K562 (cell line): ENCODE measurements around the gene ARHGEF4. TPM values are rescaled to one million over a fixed set of nuclear protein-coding genes. Genes with fewer than 3 reads are reported as not detected.

Experiments used
- BRCA1 ChIP-seq, 2 experiments: fragments of 450-650 bp in 1 of 2; sonication (generic) in 1 of 2; formaldehyde crosslinking in 1 of 2; IDR thresholded peaks; 2 replicates each; pipeline versions ENCODE4 v1.5.0 to v1.6.1; 2017 to 2020; ENCODE audit warnings: mild to moderate bottlenecking in 1 of 2, missing genetic modification reagents in 1 of 2
- CREB1 ChIP-seq, 2 experiments: sonication (generic) in 1 of 2; formaldehyde crosslinking in 1 of 2; IDR thresholded peaks; 2 replicates each; pipeline versions ENCODE4 v1.6.1 to v1.8.0; 2012 to 2022; ENCODE audit warnings: inconsistent platforms in 1 of 2, mild to moderate bottlenecking in 1 of 2, missing genetic modification reagents in 1 of 2, moderate library complexity in 1 of 2
- CREM ChIP-seq: IDR thresholded peaks from 2 replicates; pipeline ENCODE4 v1.6.1; 2014; ENCODE audit warnings: antibody characterized with exemption, low read depth
- CTBP1 ChIP-seq: fragments of 450-650 bp; IDR thresholded peaks from 2 replicates; pipeline ENCODE4 v1.6.1; 2016; ENCODE audit warnings: borderline replicate concordance
- FOXM1 ChIP-seq, 2 experiments: fragments of 450-650 bp in 1 of 2; sonication (generic) in 1 of 2; formaldehyde crosslinking in 1 of 2; IDR thresholded peaks; 2 replicates each; pipeline versions ENCODE4 v1.6.1 to v1.9.0; 2017 to 2022; ENCODE audit warnings: low read depth in 2 of 2, mild to moderate bottlenecking in 2 of 2, missing genetic modification reagents in 1 of 2, moderate library complexity in 1 of 2
- FUS ChIP-seq: fragments of 200-400 bp; formaldehyde crosslinking; optimal IDR thresholded peaks from 2 replicates; pipeline ENCODE3; 2017; ENCODE audit warnings: low read depth, low read length
- HNRNPL ChIP-seq: fragments of 200-400 bp; formaldehyde crosslinking; IDR thresholded peaks from 2 replicates; pipeline ENCODE4 v1.6.1; 2017; ENCODE audit warnings: low read depth, mild to moderate bottlenecking, low read length
- ILF3 ChIP-seq: fragments of 450-650 bp; IDR thresholded peaks from 2 replicates; pipeline ENCODE4 v1.6.1; 2018; ENCODE audit warnings: antibody characterized with exemption, mild to moderate bottlenecking, moderate library complexity, borderline replicate concordance
- KAT7 ChIP-seq: sonication (generic); formaldehyde crosslinking; IDR thresholded peaks from 2 replicates; pipeline ENCODE4 v1.8.0; 2022; ENCODE audit warnings: missing genetic modification reagents, mild to moderate bottlenecking, borderline replicate concordance
- KLF16 ChIP-seq: IDR thresholded peaks from 2 replicates; pipeline ENCODE4 v1.6.1; 2016; ENCODE audit warnings: antibody characterized with exemption
- MAZ ChIP-seq, 2 experiments: fragments of 450-650 bp in 1 of 2; sonication (generic) in 1 of 2; formaldehyde crosslinking; IDR thresholded peaks in 1 of 2; conservative IDR thresholded peaks in 1 of 2; 2 replicates each; pipeline versions ENCODE4 v1.4.0 to v1.5.0; 2020; ENCODE audit warnings: mild to moderate bottlenecking in 1 of 2, missing genetic modification reagents in 1 of 2
- MEIS2 ChIP-seq: fragments of 450-650 bp; IDR thresholded peaks from 2 replicates; pipeline ENCODE4 v1.6.1; 2014; ENCODE audit warnings: mild to moderate bottlenecking; ENCODE audit not compliant: partially characterized antibody
- NR2C1 ChIP-seq, 2 experiments: fragments of 450-650 bp; IDR thresholded peaks; 2 replicates each; pipeline ENCODE4 v1.6.1; 2017; ENCODE audit warnings: mild to moderate bottlenecking in 2 of 2, antibody characterized with exemption in 1 of 2, inconsistent platforms in 1 of 2, missing compliant biosample characterization in 1 of 2, missing genetic modification characterization in 1 of 2
- NRF1 ChIP-seq, 2 experiments: fragments of 450-650 bp; IDR thresholded peaks in 1 of 2; conservative IDR thresholded peaks in 1 of 2; 2 replicates each; pipeline ENCODE4 v1.6.1; 2014; ENCODE audit warnings: mild to moderate bottlenecking in 2 of 2
- RAD21 ChIP-seq, 2 experiments: fragments of 250-450 bp in 1 of 2; fragments of 450-650 bp in 1 of 2; sonication (Bioruptor Pico) in 1 of 2; formaldehyde crosslinking in 1 of 2; IDR thresholded peaks in 1 of 2; conservative IDR thresholded peaks in 1 of 2; 2 replicates each; pipeline versions ENCODE4 v1.4.0 to v1.8.0; 2020 to 2022; ENCODE audit warnings: mild to moderate bottlenecking in 2 of 2, moderate library complexity in 1 of 2
- RCOR1 ChIP-seq, 2 experiments: IDR thresholded peaks; 2 replicates each; pipeline ENCODE4 v1.6.1; 2012; ENCODE audit warnings: low read depth in 2 of 2, low read length in 2 of 2, borderline replicate concordance in 1 of 2, improper control_type of control experiment in 1 of 2
- TBP ChIP-seq: optimal IDR thresholded peaks from 2 replicates; pipeline ENCODE3; 2011; ENCODE audit warnings: low read depth, low read length, improper control_type of control experiment
- TCF3 ChIP-seq: sonication (generic); formaldehyde crosslinking; IDR thresholded peaks from 2 replicates; pipeline ENCODE4 v1.4.0; 2020; ENCODE audit warnings: mild to moderate bottlenecking, missing genetic modification reagents
- ZBTB1 ChIP-seq: sonication (generic); formaldehyde crosslinking; IDR thresholded peaks from 2 replicates; pipeline ENCODE4 v1.8.1; 2023; ENCODE audit warnings: missing genetic modification reagents, low read depth, mild to moderate bottlenecking, borderline replicate concordance
- ZFPM2 ChIP-seq: fragments of 250-450 bp; sonication (Bioruptor Pico); IDR thresholded peaks from 2 replicates; pipeline ENCODE4 v1.5.1; 2022; ENCODE audit warnings: mild to moderate bottlenecking
- polyA plus RNA-seq, 8 experiments: library from polyadenylated mRNA; depleted of rRNA in 4 of 8; stranded (reverse) in 5 of 8; unstranded in 3 of 8; fragments of >200 nt; fragmentation: Nextera tagmentation in 2 of 8; fragmentation: Illumina TruSeq in 1 of 8; extraction: Ambion mirVana in 2 of 8; extraction: Trizol in 1 of 8; gene quantifications; 2 replicates each; pipeline versions ENCODE4 v1.2.1 to v1.2.3, GENCODE V29; 2011 to 2014; ENCODE audit warnings: inconsistent platforms in 1 of 8, missing spikeins in 1 of 8
- total RNA-seq, 7 experiments: library from RNA; depleted of rRNA in 6 of 7; stranded (reverse); fragments of >200 nt in 6 of 7; fragmentation: Illumina TruSeq in 2 of 7; extraction: Trizol in 2 of 7; gene quantifications; 2 replicates each; pipeline versions ENCODE4 v1.2.1 to v1.2.3, GENCODE V29; 2011 to 2021; ENCODE audit warnings: low replicate concordance in 1 of 7
- TF ChIP-seq, protein P1 (sequence below): fragments of 450-650 bp; formaldehyde crosslinking; IDR thresholded peaks from 2 replicates; pipeline ENCODE4 v1.4.0; 2020; ENCODE audit warnings: mild to moderate bottlenecking, mixed read lengths
- TF ChIP-seq, protein P2 (sequence below): sonication (generic); formaldehyde crosslinking; IDR thresholded peaks from 2 replicates; pipeline ENCODE4 v1.9.0; 2022; ENCODE audit warnings: mild to moderate bottlenecking, missing genetic modification reagents

Gene ARHGEF4
- total and polyA plus RNA-seq, 9 of the 15 experiments (the other 6 are each of a cell fraction or from before 2014, with no cell fraction given) = not detected

DNA sequence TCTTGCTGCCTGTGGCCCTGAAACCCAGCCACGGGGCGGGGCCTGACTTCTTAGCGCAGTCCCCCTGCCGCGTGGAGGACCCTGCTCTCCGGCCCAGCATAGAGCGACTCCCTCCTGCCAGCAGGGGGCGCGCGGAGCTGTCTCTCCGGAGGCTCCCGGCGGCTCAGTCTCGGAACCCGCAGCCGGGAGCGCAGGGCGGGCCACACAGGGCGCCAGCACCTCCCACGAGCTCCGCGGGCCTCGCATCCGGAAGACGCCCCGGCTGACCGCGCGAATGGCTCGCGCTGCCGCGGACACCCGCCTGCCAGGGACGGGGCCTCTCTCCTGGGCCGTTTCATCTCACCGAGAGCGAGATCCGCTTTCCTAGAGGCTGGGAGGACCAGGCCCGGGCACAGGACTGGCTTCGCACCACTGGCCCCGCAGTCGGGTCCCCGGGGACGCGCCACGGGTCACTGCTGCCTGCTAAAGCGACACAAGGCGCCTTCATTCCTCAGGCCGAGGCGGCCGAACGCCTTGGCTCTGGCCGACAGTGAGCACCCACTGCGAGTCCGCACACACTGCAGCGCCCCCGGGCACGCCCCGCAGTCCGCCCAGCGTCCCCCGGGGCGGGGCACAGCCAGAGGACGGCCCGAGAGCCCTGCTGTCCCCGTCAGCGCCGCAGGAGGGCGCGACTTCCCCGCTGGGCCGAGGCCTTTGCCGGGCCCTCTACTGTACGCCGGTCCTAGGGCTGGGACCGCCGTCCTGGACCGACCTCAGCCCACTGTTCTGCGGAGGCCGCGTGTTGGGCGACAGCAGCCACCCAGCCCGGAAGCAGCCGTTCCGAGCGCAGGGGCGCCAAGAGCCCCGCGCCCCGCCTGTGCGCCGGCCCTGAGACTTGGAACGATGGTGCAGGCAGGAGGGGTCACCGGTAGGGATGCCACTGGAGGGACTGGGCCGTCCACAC lies 39.0 kb upstream of the ARHGEF4 start (continued):
- no peak for TF ChIP-seq TCF3 (CRISPR knock-in tag)
- TF ChIP-seq BRCA1 (IDR thresholded peaks at IDR 0.05) = no peak
- TF ChIP-seq BRCA1 (CRISPR knock-in tag; IDR thresholded peaks at IDR 0.05) = no peak
- TF ChIP-seq CREM = peak; percentile 71; the same call in 1 of the 2 replicates
- TF ChIP-seq ZFPM2 (CRISPR knock-in tag) = peak; percentile 22; the same call in 1 of the 2 replicates
- no peak for TF ChIP-seq MEIS2
- TF ChIP-seq CTBP1 = peak; percentile 77; the same call in 1 of the 2 replicates
- no peak for TF ChIP-seq CREB1 (IDR thresholded peaks at IDR 0.05)
- peak; percentile 49; the same call in 1 of the 2 replicates for TF ChIP-seq CREB1 (CRISPR knock-in tag; IDR thresholded peaks at IDR 0.05)
- TF ChIP-seq, protein P1, sequence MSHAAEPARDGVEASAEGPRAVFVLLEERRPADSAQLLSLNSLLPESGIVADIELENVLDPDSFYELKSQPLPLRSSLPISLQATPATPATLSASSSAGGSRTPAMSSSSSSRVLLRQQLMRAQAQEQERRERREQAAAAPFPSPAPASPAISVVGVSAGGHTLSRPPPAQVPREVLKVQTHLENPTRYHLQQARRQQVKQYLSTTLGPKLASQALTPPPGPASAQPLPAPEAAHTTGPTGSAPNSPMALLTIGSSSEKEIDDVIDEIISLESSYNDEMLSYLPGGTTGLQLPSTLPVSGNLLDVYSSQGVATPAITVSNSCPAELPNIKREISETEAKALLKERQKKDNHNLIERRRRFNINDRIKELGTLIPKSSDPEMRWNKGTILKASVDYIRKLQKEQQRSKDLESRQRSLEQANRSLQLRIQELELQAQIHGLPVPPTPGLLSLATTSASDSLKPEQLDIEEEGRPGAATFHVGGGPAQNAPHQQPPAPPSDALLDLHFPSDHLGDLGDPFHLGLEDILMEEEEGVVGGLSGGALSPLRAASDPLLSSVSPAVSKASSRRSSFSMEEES (CRISPR knock-in tag) = no peak
- TF ChIP-seq TBP = peak; percentile 13
- TF ChIP-seq ILF3 = 0 out of 2 replicates have a peak, but pooled peaks have one; percentile 60
- TF ChIP-seq HNRNPL = peak; percentile 87; the same call in 1 of the 2 replicates
- no peak for TF ChIP-seq NR2C1 (IDR thresholded peaks at IDR 0.05)
- TF ChIP-seq NR2C1 (tag; IDR thresholded peaks at IDR 0.05) = no peak
- 0 out of 2 replicates have a peak, but pooled peaks have one; percentile 27 for TF ChIP-seq KLF16
- no peak for TF ChIP-seq FOXM1 (IDR thresholded peaks at IDR 0.05; ENCODE audit: low read depth)
- TF ChIP-seq FOXM1 (CRISPR knock-in tag; IDR thresholded peaks at IDR 0.05; ENCODE audit: low read depth) = peak; percentile 53; the same call in 1 of the 2 replicates
- peak; percentile 58 to 60 for TF ChIP-seq NRF1 (conservative IDR thresholded peaks at IDR 0.05 in 1 of 2, IDR thresholded peaks at IDR 0.05 in 1 of 2)
- TF ChIP-seq RAD21 (CRISPR knock-in tag; conservative IDR thresholded peaks at IDR 0.05 in 1 of 2, IDR thresholded peaks at IDR 0.05 in 1 of 2) = peak; percentile 66 to 87
- TF ChIP-seq MAZ (CRISPR knock-in tag; conservative IDR thresholded peaks at IDR 0.05 in 1 of 2, IDR thresholded peaks at IDR 0.05 in 1 of 2) = peak; percentile 89 to 96
- TF ChIP-seq RCOR1 (IDR thresholded peaks at IDR 0.05; ENCODE audit: borderline replicate concordance in 1 of 2, low read depth in 2 of 2, low read length in 2 of 2) = no peak; a peak in 2 of 4 replicates
- TF ChIP-seq, protein P2, sequence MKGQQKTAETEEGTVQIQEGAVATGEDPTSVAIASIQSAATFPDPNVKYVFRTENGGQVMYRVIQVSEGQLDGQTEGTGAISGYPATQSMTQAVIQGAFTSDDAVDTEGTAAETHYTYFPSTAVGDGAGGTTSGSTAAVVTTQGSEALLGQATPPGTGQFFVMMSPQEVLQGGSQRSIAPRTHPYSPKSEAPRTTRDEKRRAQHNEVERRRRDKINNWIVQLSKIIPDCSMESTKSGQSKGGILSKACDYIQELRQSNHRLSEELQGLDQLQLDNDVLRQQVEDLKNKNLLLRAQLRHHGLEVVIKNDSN (CRISPR knock-in tag) = no peak
- 0 out of 2 replicates have a peak, but pooled peaks have one; percentile 42 for TF ChIP-seq ZBTB1 (CRISPR knock-in tag)
- TF ChIP-seq KAT7 = 0 out of 2 replicates have a peak, but pooled peaks have one; percentile 74
- peak; percentile 21 for TF ChIP-seq FUS
